Natural killer cell treated with Interleukin-12 subunit alpha and Interleukin-12 subunit beta and Interleukin-15 and Interleukin-18, amount 100 ng/mL, for 72 hours (primary cell): Measurements from ENCODE around the gene SNX1. TPM values are rescaled to one million over a fixed set of nuclear protein-coding genes. Genes with fewer than 3 reads are reported as not detected.
"Not testable (repeated sequence)": the region's sequence is repeated elsewhere in the genome, so short reads cannot be mapped to it uniquely, and the experiment has no call there.

ENCODE experiments used
- ATAC-seq, 2 donors: fragments of 150-1000 bp; cut with Tn5 transposase in 1 of 2; sonication (Bioruptor Pico), chemical (Tn5 transposase) in 1 of 2; 2 replicates each; pipeline ENCODE4 v1.10.0; 2021
- DNase-seq: peaks from one replicate; pipeline ENCODE4 v3.0.0; 2022; ENCODE audit warnings: low spot score
- H3K27ac Mint-ChIP-seq, 2 donors: 1 replicate in 1 of 2; 2 replicates in 1 of 2; pipeline ENCODE4 v1.8.0; 2022; ENCODE audit warnings: mixed read lengths in 2 of 2, mild to moderate bottlenecking in 1 of 2, moderate library complexity in 1 of 2
- H3K27me3 Mint-ChIP-seq, 2 donors: 1 replicate in 1 of 2; 2 replicates in 1 of 2; pipeline ENCODE4 v1.8.0; 2022; ENCODE audit warnings: mixed read lengths in 2 of 2
- H3K36me3 Mint-ChIP-seq: one replicate; pipeline ENCODE4 v1.8.0; 2022; ENCODE audit warnings: mixed read lengths
- H3K4me1 Mint-ChIP-seq, 2 donors: 1 replicate in 1 of 2; 2 replicates in 1 of 2; pipeline ENCODE4 v1.8.0; 2022; ENCODE audit warnings: low read depth in 2 of 2, mixed read lengths in 2 of 2, mild to moderate bottlenecking in 1 of 2
- H3K4me3 Mint-ChIP-seq: one replicate; pipeline ENCODE4 v1.8.0; 2022; ENCODE audit warnings: mixed read lengths
- H3K9me3 Mint-ChIP-seq: 2 replicates; pipeline ENCODE4 v1.8.0; 2022; ENCODE audit warnings: mixed read lengths
- total RNA-seq, 2 donors: library from RNA; stranded (reverse); gene quantifications; one replicate each; pipeline ENCODE4 v1.2.3, GENCODE V29; 2022

Gene SNX1
- total RNA-seq, 2 donors from 2014 or later: 119 to 132 TPM

GRCh38 chr15:64067564-64068030 lies 28.2 kb upstream of the SNX1 start:
- Mint-ChIP-seq H3K27me3 (no peaks in the 10 kb centered on the region), H3K9me3 (no peaks in the 10 kb centered on the region), H3K36me3 (no peaks in the 10 kb centered on the region), H3K4me1 (peaks cover 9 to 10% of the 10 kb centered on the region in 2 donors), H3K27ac (peak overlapping the region in 1 of 2 donors; percentile 55), H3K4me3 (peak overlapping the region; percentile 54)
- DNase-seq (peak; percentile 65), ATAC-seq (peak; percentile 84 to 87)

- Mint-ChIP-seq H3K4me3 (peak overlapping the region; percentile 54), H3K27ac (peak overlapping the region in 1 of 2 donors; percentile 55), H3K4me1 (peaks cover 9 to 10% of the 10 kb centered on the region in 2 donors), H3K27me3 (no peaks in the 10 kb centered on the region), H3K36me3 (no peaks in the 10 kb centered on the region), H3K9me3 (no peaks in the 10 kb centered on the region)
- ATAC-seq (peak; percentile 57 to 84), DNase-seq (no peak)
Measured at GRCh38 chr15:64068133-64068532, 27.6 kb upstream of the SNX1 start.

- H3K4me1 Mint-ChIP-seq: peaks cover 9 to 10% of the 10 kb centered on the region in 2 donors
- no peak for DNase-seq
- no peak for ATAC-seq
- no peak overlapping the region for H3K27ac Mint-ChIP-seq
- H3K9me3 Mint-ChIP-seq: no peaks in the 10 kb centered on the region
- no peak overlapping the region for H3K4me3 Mint-ChIP-seq
- peaks cover 7% of the 10 kb centered on the region for H3K36me3 Mint-ChIP-seq
- H3K27me3 Mint-ChIP-seq: no peaks in the 10 kb centered on the region
Measured at GRCh38 chr15:64070106-64070505, 25.7 kb upstream of the SNX1 start.

DNA sequence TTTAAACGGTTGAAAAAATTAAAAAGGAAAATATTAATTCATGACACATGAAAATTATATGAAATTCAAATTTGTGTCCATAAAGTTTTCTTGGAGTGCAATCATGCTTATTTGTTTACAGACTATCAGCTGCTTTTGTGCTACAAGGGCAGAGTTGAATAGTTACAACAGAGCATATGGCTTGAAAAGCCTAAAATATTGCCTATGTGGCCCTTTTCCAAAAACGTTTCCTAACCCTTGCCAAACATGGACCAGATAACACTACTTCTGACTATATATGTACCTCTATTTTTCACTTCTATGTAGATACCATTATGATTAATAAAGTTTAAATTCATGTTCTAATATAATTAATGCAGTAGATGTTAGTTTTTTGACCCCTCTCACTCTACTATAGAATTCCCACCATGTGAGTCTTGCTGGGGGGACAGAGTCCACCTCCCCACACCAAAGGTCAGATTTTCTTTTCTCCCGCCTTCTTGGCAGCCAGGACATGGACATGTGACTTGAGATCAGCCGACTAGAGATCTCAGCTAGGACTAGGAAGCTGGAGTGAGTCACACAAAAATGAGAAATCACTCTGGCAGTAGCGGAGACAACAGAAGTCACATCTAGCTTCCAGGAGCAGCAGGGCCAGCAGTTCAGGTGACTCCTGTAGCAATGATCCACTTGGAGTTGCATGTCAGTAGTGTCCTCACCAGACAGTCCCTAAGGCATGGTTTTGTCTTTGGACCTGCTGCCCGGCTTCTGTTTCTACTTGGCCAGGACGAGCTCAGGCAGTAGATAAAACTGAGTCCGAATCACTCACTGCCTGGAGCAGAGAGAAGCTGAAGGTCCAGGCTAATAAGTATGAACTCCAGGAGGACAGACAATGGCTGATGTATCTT lies 24.6 kb upstream of the SNX1 start:
- Mint-ChIP-seq H3K9me3 (no peaks in the 10 kb centered on the region), H3K27me3 (no peaks in the 10 kb centered on the region), H3K27ac (no peak overlapping the region), H3K4me1 (peaks cover 10 to 11% of the 10 kb centered on the region in 2 donors), H3K36me3 (peaks cover 10% of the 10 kb centered on the region), H3K4me3 (no peak overlapping the region)
- DNase-seq (no peak), ATAC-seq (no peak)

DNA sequence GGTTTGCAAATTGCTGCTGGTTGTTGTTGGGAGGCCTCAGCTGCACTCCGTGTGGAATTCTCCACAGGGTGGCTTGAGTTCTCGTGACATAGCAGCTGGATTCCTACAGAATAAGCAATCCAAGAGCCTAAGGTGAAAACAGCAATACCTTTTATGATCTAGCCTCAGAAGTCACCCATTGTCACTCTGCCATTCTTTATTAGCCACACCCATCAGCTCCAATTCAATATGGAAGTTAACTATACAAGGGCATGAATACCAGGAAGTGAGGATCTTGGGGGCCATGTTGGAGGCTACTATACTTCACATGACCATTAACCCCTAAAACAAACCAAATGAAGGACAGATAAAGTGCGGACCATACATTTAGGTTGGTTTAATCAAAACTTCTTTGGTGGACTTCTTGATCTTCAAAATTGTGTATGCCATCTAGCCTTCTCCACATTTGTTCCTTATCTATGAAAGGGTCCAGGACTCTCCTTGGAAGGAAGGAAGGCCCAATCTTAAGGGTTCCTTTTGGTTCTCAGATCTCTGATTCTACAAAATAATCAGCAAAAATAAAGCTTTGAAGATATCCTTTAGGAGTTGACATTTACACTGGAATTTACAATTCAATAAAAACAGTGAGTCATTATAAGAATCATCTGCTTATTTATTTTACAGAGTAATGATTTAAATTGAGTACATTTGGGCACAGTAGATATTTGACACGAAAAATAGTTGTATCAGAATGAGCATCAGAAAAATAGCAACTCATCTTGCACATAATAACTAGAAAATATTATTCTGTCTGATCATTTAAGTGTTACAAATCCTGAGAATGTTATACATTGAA lies 23.6 kb upstream of the SNX1 start:
- Mint-ChIP-seq H3K4me1 (peaks cover 10 to 12% of the 10 kb centered on the region in 2 donors), H3K9me3 (no peaks in the 10 kb centered on the region), H3K27me3 (no peaks in the 10 kb centered on the region), H3K27ac (no peak overlapping the region), H3K36me3 (peaks cover 10% of the 10 kb centered on the region), H3K4me3 (no peak overlapping the region)
- DNase-seq: no peak
- no peak for ATAC-seq

GRCh38 chr15:64072812-64073211 lies 23.0 kb upstream of the SNX1 start:
- Mint-ChIP-seq H3K4me3 (no peak overlapping the region), H3K4me1 (peaks cover 6 to 7% of the 10 kb centered on the region in 2 donors), H3K36me3 (peaks cover 10% of the 10 kb centered on the region), H3K27me3 (no peaks in the 10 kb centered on the region), H3K9me3 (no peaks in the 10 kb centered on the region), H3K27ac (no peak overlapping the region)
- ATAC-seq (no peak), DNase-seq (no peak)

- H3K4me1 Mint-ChIP-seq, H3K27me3 Mint-ChIP-seq, H3K27ac Mint-ChIP-seq, H3K36me3 Mint-ChIP-seq, H3K9me3 Mint-ChIP-seq, DNase-seq, ATAC-seq, H3K4me3 Mint-ChIP-seq: not testable (repeated sequence)
Measured at GRCh38 chr15:64073496-64073895, 22.3 kb upstream of the SNX1 start.

GRCh38 chr15:64082757-64083156 lies 13.0 kb upstream of the SNX1 start:
- DNase-seq: no peak
- ATAC-seq: no peak
- no peaks in the 10 kb centered on the region for H3K4me1 Mint-ChIP-seq
- no peak overlapping the region for H3K4me3 Mint-ChIP-seq
- no peaks in the 10 kb centered on the region for H3K9me3 Mint-ChIP-seq
- H3K36me3 Mint-ChIP-seq: peaks cover 1% of the 10 kb centered on the region
- H3K27me3 Mint-ChIP-seq: no peaks in the 10 kb centered on the region
- H3K27ac Mint-ChIP-seq: no peak overlapping the region

DNA sequence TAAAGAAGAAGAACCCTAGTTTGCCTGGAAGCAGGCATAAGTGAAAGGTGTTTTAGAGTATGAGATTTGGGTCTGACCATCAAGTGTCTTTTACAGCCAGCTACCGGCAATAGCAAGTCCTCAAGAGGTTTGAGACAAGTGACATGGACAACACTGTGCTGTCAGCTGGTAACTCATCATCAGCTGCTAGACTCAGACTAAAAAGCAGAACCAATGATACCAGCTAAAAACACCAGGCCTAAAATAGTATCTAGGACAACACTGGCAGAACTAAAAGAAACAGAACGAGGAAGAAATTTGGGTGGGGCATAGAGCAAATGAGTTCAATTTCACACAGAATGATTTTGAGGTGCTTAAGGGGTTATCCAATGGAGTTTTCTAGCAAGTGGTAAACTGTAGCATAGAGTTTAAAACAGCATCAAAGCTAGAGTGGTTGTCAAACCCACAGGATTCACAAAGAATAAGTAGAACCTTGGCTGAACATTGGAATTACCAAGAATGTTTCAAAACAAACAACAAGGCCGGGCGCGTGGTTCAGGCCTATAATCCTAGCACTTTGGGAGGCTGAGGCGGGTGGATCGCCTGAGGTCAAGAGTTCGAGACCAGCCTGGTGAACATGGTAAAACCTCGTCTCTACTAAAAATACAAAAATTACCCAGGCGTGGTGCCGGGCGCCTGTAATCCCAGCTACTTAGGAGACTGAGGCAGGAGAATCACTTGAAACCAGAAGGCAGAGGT lies 6.1 kb upstream of the SNX1 start:
- H3K36me3 Mint-ChIP-seq: peaks cover 17% of the 10 kb centered on the region
- DNase-seq (no peak), ATAC-seq (no peak)
- no peak overlapping the region for H3K4me3 Mint-ChIP-seq
- H3K27me3 Mint-ChIP-seq: no peaks in the 10 kb centered on the region
- no peak overlapping the region for H3K27ac Mint-ChIP-seq
- peaks cover 29 to 32% of the 10 kb centered on the region in 2 donors for H3K4me1 Mint-ChIP-seq
- no peaks in the 10 kb centered on the region for H3K9me3 Mint-ChIP-seq

GRCh38 chr15:64090527-64090926 lies 5.3 kb upstream of the SNX1 start:
- peaks cover 37 to 40% of the 10 kb centered on the region in 2 donors for H3K4me1 Mint-ChIP-seq
- no peak for ATAC-seq
- H3K27me3 Mint-ChIP-seq: no peaks in the 10 kb centered on the region
- H3K36me3 Mint-ChIP-seq: peaks cover 17% of the 10 kb centered on the region
- no peak overlapping the region for H3K27ac Mint-ChIP-seq
- no peak for DNase-seq
- H3K4me3 Mint-ChIP-seq: peak overlapping the region; percentile 4
- no peaks in the 10 kb centered on the region for H3K9me3 Mint-ChIP-seq

GRCh38 chr15:64092075-64092820 lies 3.5 kb upstream of the SNX1 start:
- Mint-ChIP-seq H3K4me3 (peak overlapping the region; percentile 100), H3K4me1 (peaks cover 47 to 50% of the 10 kb centered on the region in 2 donors), H3K9me3 (no peaks in the 10 kb centered on the region), H3K36me3 (peaks cover 17% of the 10 kb centered on the region), H3K27me3 (no peaks in the 10 kb centered on the region), H3K27ac (peak overlapping the region; percentile 99)
- no peak for DNase-seq
- no peak for ATAC-seq

GRCh38 chr15:64092864-64093626 lies 2.7 kb upstream of the SNX1 start:
- no peaks in the 10 kb centered on the region for H3K27me3 Mint-ChIP-seq
- ATAC-seq: peak in 1 of 2 donors; percentile 48
- H3K27ac Mint-ChIP-seq: peak overlapping the region; percentile 99
- H3K9me3 Mint-ChIP-seq: no peaks in the 10 kb centered on the region
- H3K4me1 Mint-ChIP-seq: peaks cover 54 to 58% of the 10 kb centered on the region in 2 donors
- H3K4me3 Mint-ChIP-seq: peak overlapping the region; percentile 100
- H3K36me3 Mint-ChIP-seq: peaks cover 13% of the 10 kb centered on the region
- DNase-seq: peak; percentile 68
